Loucy (cell line): Measurements from ENCODE around the gene IL13RA1.

Experiments used
- H2AFZ ChIP-seq: fragments of 200-600 bp; sonication (generic); 2 replicates; pipeline ENCODE4 v1.6.0; 2016; ENCODE audit warnings: antibody characterized with exemption, mild to moderate bottlenecking, low read length, moderate library complexity
- H3F3A ChIP-seq: fragments of 200-600 bp; 2 replicates; pipeline ENCODE4 v1.6.0; 2016; ENCODE audit warnings: antibody characterized with exemption, low read depth, mild to moderate bottlenecking
- H3K27me3 ChIP-seq: fragments of 200-600 bp; sonication (generic); 2 replicates; pipeline ENCODE4 v1.6.1; 2014; ENCODE audit warnings: low read length, mild to moderate bottlenecking; ENCODE audit not compliant: insufficient read depth, poor library complexity, severe bottlenecking
- H3K36me3 ChIP-seq: fragments of 200-600 bp; sonication (generic); 2 replicates; pipeline ENCODE4 v1.6.1; 2016; ENCODE audit warnings: low read length; ENCODE audit not compliant: insufficient read depth
- H3K4me1 ChIP-seq: fragments of 200-600 bp; sonication (generic); 2 replicates; pipeline ENCODE4 v1.5.1; 2014; ENCODE audit warnings: low read length, mild to moderate bottlenecking; ENCODE audit not compliant: insufficient read depth, poor library complexity, severe bottlenecking
- H3K4me2 ChIP-seq: fragments of 200-600 bp; sonication (generic); 2 replicates; pipeline ENCODE4 v1.6.0; 2014; ENCODE audit warnings: antibody characterized with exemption, low read length, low read depth, mild to moderate bottlenecking; ENCODE audit not compliant: poor library complexity, severe bottlenecking
- H3K4me3 ChIP-seq: fragments of 200-600 bp; sonication (generic); 2 replicates; pipeline ENCODE4 v1.5.1; 2014; ENCODE audit warnings: low read length, mild to moderate bottlenecking, mixed read lengths; ENCODE audit not compliant: poor library complexity, severe bottlenecking
- H3K79me2 ChIP-seq: fragments of 200-600 bp; sonication (generic); 2 replicates; pipeline ENCODE4 v1.6.1; 2014; ENCODE audit warnings: low read length; ENCODE audit not compliant: insufficient read depth
- H3K9ac ChIP-seq: fragments of 200-600 bp; sonication (generic); 2 replicates; pipeline ENCODE4 v1.6.0; 2014; ENCODE audit warnings: mild to moderate bottlenecking, low read depth, low read length, moderate library complexity; ENCODE audit not compliant: poor library complexity, severe bottlenecking
- H3K9me2 ChIP-seq: fragments of 200-600 bp; sonication (generic); replicated peaks from 2 replicates; pipeline ENCODE4 v1.6.1; 2016; ENCODE audit warnings: low read depth, low read length, mixed read lengths
- H3K9me3 ChIP-seq: fragments of 200-600 bp; sonication (generic); 2 replicates; pipeline ENCODE4 v1.6.1; 2014; ENCODE audit warnings: mild to moderate bottlenecking, antibody characterized with exemption, low read length, low read depth; ENCODE audit not compliant: insufficient read depth
- H4K20me1 ChIP-seq: fragments of 200-600 bp; sonication (generic); 2 replicates; pipeline ENCODE4 v1.6.0; 2014; ENCODE audit warnings: antibody characterized with exemption, low read length, mild to moderate bottlenecking; ENCODE audit not compliant: insufficient read depth, poor library complexity, severe bottlenecking
- EZH2phosphoT487 ChIP-seq: fragments of 200-600 bp; IDR thresholded peaks from 2 replicates; pipeline ENCODE4 v1.6.1; 2018; ENCODE audit warnings: antibody characterized with exemption, mild to moderate bottlenecking, moderate library complexity, borderline replicate concordance
- TF ChIP-seq, protein P1 (sequence below): fragments of 200-600 bp; sonication (generic); conservative IDR thresholded peaks from 2 replicates; pipeline ENCODE4 v1.5.1; 2014; ENCODE audit warnings: mild to moderate bottlenecking, antibody characterized with exemption, low read length

The IL13RA1 gene

DNA sequence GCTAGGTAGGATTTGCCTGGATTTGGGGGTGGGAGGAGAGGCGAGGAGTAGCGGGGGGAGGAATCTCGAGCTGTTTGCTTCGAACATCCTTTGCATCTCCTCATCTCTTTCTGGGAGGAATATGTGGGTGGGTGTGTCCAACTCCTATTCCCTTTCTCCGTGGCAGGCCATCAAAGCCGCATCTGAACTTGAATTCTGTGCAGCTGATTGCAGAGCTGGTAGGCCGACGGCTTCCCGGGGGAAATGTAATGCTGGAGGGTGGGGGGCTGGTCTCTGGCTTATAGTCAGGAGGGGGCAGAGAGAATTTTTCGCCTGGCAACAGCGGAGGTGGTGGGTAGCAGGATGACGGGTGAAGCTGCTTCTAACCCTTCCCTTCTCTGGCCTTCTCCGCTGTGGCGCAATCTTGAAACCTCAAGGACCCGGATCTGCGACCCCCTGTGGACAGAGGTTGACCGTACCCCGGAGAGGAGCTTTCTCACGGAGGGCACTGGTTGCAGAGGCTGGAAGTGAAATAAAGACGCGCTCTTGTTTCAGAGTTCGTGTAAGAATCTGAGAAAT is 96.8 kb downstream of the IL13RA1 start:
- Histone ChIP-seq H4K20me1 (no peaks in the 10 kb centered on the region), H3K79me2 (no peaks in the 10 kb centered on the region), H3K9me3 (no peaks in the 10 kb centered on the region), H3K36me3 (no peaks in the 10 kb centered on the region), H3K4me1 (no peaks in the 10 kb centered on the region), H3K4me2 (peak overlapping the region; percentile 76), H3K9me2 (no peaks in the 10 kb centered on the region), H3K9ac (no peak overlapping the region), H2AFZ (no peak overlapping the region), H3F3A (no peaks in the 10 kb centered on the region), H3K27me3 (peaks cover 7% of the 10 kb centered on the region), H3K4me3 (peak overlapping the region; percentile 36)
- TF ChIP-seq, protein P1, sequence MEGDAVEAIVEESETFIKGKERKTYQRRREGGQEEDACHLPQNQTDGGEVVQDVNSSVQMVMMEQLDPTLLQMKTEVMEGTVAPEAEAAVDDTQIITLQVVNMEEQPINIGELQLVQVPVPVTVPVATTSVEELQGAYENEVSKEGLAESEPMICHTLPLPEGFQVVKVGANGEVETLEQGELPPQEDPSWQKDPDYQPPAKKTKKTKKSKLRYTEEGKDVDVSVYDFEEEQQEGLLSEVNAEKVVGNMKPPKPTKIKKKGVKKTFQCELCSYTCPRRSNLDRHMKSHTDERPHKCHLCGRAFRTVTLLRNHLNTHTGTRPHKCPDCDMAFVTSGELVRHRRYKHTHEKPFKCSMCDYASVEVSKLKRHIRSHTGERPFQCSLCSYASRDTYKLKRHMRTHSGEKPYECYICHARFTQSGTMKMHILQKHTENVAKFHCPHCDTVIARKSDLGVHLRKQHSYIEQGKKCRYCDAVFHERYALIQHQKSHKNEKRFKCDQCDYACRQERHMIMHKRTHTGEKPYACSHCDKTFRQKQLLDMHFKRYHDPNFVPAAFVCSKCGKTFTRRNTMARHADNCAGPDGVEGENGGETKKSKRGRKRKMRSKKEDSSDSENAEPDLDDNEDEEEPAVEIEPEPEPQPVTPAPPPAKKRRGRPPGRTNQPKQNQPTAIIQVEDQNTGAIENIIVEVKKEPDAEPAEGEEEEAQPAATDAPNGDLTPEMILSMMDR, result no peak
- TF ChIP-seq EZH2phosphoT487, result no peak

DNA sequence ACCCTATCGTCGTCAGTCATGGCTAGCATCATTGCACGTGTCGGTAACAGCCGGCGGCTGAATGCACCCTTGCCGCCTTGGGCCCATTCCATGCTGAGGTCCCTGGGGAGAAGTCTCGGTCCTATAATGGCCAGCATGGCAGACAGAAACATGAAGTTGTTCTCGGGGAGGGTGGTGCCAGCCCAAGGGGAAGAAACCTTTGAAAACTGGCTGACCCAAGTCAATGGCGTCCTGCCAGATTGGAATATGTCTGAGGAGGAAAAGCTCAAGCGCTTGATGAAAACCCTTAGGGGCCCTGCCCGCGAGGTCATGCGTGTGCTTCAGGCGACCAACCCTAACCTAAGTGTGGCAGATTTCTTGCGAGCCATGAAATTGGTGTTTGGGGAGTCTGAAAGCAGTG is 97.8 kb downstream of the IL13RA1 start:
- H3K27me3 ChIP-seq, result peaks cover 7% of the 10 kb centered on the region
- no peaks in the 10 kb centered on the region for H3F3A ChIP-seq
- TF ChIP-seq EZH2phosphoT487, result no peak
- TF ChIP-seq, protein P1, result no peak

DNA sequence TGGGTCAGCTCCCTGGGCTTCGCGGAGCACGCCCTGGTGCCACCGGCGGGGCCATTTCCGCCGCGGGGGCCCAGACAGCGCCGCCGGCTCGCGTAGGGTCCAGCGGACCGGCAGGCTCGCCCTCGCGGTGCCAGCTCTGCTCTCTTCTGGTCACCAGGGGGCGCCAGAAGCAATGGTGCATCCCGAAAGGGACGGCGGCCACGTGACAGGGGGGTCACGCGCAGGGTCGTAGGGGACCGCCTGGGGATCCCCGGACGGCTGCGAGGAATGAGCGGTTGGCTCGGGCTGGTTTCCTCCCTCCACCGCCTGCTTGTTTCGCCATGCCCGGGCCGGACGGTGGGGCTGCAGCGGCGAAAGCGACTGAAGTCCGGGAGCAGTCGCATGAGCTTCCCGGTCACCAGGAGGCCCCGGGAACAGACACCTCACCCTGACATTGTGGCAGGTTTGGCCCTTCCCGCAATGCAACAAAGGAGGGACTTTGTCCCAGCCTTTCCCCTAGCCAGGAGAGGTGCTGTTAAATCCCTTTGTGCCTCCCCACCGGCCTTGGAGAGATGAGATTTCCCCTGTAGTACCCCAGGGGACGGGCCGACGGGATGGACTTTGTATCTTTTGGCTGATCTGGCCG is 112.0 kb downstream of the IL13RA1 start:
- Histone ChIP-seq H4K20me1 (no peaks in the 10 kb centered on the region), H3K27me3 (no peaks in the 10 kb centered on the region), H3K4me1 (no peaks in the 10 kb centered on the region), H3K36me3 (no peaks in the 10 kb centered on the region), H3K79me2 (no peaks in the 10 kb centered on the region), H3K4me3 (no peak overlapping the region), H3K9me2 (no peaks in the 10 kb centered on the region), H3K9ac (no peak overlapping the region), H3K4me2 (no peak overlapping the region), H2AFZ (no peak overlapping the region), H3K9me3 (no peaks in the 10 kb centered on the region), H3F3A (no peaks in the 10 kb centered on the region)
- TF ChIP-seq, protein P1, result peak; percentile 31; the same call in 1 of the 2 replicates
- no peak for TF ChIP-seq EZH2phosphoT487

More for the DNA sequence above, 97.8 kb downstream of the IL13RA1 start:
- Histone ChIP-seq H3K9me2 (no peaks in the 10 kb centered on the region), H3K4me3 (no peak overlapping the region), H2AFZ (no peak overlapping the region), H3K4me2 (no peak overlapping the region), H3K36me3 (no peaks in the 10 kb centered on the region), H3K9me3 (no peaks in the 10 kb centered on the region), H3K4me1 (no peaks in the 10 kb centered on the region), H3K79me2 (no peaks in the 10 kb centered on the region), H3K9ac (no peak overlapping the region), H4K20me1 (no peaks in the 10 kb centered on the region)
